ENCODE measurements around the gene SPART.

DNA sequence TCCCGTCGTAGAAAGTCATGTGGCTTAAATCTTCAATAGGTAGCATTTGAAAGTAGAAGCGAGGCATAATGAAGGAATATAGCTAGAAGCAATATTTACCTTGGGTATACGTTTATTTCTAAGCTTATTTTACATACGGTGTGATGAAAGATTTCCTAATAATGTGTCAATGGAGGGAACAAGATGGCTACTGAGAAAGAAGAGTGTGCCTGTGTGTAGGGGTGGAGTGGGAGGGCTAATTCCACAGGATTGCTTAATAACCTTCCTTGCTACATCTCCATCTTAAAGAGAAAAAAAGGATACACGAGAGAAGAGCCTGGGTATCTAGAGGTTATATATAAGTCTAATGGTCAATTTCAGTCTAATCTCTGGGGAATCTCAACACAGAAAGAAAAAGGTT lies 2.0 kb downstream of the SPART start:
- TF ChIP-seq, protein P1, sequence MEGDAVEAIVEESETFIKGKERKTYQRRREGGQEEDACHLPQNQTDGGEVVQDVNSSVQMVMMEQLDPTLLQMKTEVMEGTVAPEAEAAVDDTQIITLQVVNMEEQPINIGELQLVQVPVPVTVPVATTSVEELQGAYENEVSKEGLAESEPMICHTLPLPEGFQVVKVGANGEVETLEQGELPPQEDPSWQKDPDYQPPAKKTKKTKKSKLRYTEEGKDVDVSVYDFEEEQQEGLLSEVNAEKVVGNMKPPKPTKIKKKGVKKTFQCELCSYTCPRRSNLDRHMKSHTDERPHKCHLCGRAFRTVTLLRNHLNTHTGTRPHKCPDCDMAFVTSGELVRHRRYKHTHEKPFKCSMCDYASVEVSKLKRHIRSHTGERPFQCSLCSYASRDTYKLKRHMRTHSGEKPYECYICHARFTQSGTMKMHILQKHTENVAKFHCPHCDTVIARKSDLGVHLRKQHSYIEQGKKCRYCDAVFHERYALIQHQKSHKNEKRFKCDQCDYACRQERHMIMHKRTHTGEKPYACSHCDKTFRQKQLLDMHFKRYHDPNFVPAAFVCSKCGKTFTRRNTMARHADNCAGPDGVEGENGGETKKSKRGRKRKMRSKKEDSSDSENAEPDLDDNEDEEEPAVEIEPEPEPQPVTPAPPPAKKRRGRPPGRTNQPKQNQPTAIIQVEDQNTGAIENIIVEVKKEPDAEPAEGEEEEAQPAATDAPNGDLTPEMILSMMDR (IDR thresholded peaks at IDR 0.05 in 4 of 5, conservative IDR thresholded peaks at IDR 0.05 in 1 of 5) = no peak
- no peak for TF ChIP-seq POLR2A (IDR thresholded peaks at IDR 0.05)
